SK-N-SH (cell line): Measurements from ENCODE around the gene FGL2. TPM values are rescaled to one million over a fixed set of nuclear protein-coding genes. Genes with fewer than 3 reads are reported as not detected.
"Not testable (repeated sequence)": the region's sequence is repeated elsewhere in the genome, so short reads cannot be mapped to it uniquely, and the experiment has no call there.

ENCODE experiments used
- CTCF ChIA-PET: fragments of 300-600, 350-600 bp; formaldehyde crosslinking; extraction: SDS; loops from one replicate; lab custom pipeline; 2021; lab: Yijun Ruan, JAX
- POLR2A ChIA-PET: fragments of 350-600 bp; sonication (Branson Sonifier 250); formaldehyde crosslinking; extraction: SDS; loops from one replicate; lab custom pipeline; 2020; ENCODE audit warnings: antibody characterized with exemption, inconsistent platforms; lab: Yijun Ruan, JAX
- DNase-seq: peaks from one replicate; pipeline ENCODE4 v3.0.0; 2012
- H2AFZ ChIP-seq: fragments of 200-600 bp; sonication (generic); 2 replicates; pipeline ENCODE4 v1.8.1; 2016; ENCODE audit warnings: antibody characterized with exemption, mild to moderate bottlenecking, low read depth
- H3F3A ChIP-seq: fragments of 200-600 bp; sonication (generic); replicated peaks from 2 replicates; pipeline ENCODE3; 2016; ENCODE audit warnings: antibody characterized with exemption, mild to moderate bottlenecking; ENCODE audit not compliant: insufficient read depth
- H3K27ac ChIP-seq, 2 experiments: fragments of 200-500 bp in 1 of 2; fragments of 200-600 bp in 1 of 2; sonication (Bioruptor generic) in 1 of 2; sonication (generic), shearing (Covaris generic) in 1 of 2; 2 replicates each; pipeline versions ENCODE4 v1.5.1 to v1.6.1; 2014 to 2016; ENCODE audit warnings: low read depth in 2 of 2, inconsistent platforms in 1 of 2, low read length in 1 of 2, mild to moderate bottlenecking in 1 of 2, mixed read lengths in 1 of 2
- H3K27me3 ChIP-seq: fragments of 200-600 bp; sonication (generic), shearing (Covaris generic); 2 replicates; pipeline ENCODE4 v1.6.1; 2016; ENCODE audit warnings: mixed run types; ENCODE audit not compliant: insufficient read depth
- H3K36me3 ChIP-seq, 2 experiments: fragments of 200-500 bp in 1 of 2; fragments of 200-600 bp in 1 of 2; sonication (Bioruptor generic) in 1 of 2; sonication (generic) in 1 of 2; replicated peaks in 1 of 2; 2 replicates each; pipeline versions ENCODE3 to v1.5.1; 2014 to 2016; ENCODE audit warnings: low read length in 1 of 2, mild to moderate bottlenecking in 1 of 2; ENCODE audit not compliant: insufficient read depth in 2 of 2, control insufficient read depth in 1 of 2
- H3K4me1 ChIP-seq, 2 experiments: fragments of 200-500 bp in 1 of 2; fragments of 200-600 bp in 1 of 2; sonication (Bioruptor generic) in 1 of 2; sonication (generic), shearing (Covaris generic) in 1 of 2; 2 replicates each; pipeline versions ENCODE4 v1.5.1 to v1.6.1; 2014 to 2016; ENCODE audit warnings: low read depth in 1 of 2, low read length in 1 of 2, mixed run types in 1 of 2; ENCODE audit not compliant: insufficient read depth in 2 of 2, control insufficient read depth in 1 of 2
- H3K4me2 ChIP-seq: fragments of 200-600 bp; sonication (generic), shearing (Covaris generic); 2 replicates; pipeline ENCODE4 v1.6.1; 2017; ENCODE audit warnings: mixed run types
- H3K4me3 ChIP-seq, 2 experiments: fragments of 200-500 bp in 1 of 2; fragments of 200-600 bp in 1 of 2; sonication (Bioruptor generic) in 1 of 2; sonication (generic), shearing (Covaris generic) in 1 of 2; 2 replicates each; pipeline versions ENCODE4 v1.5.1 to v1.8.1; 2014 to 2016; ENCODE audit warnings: low read depth in 2 of 2, inconsistent platforms in 1 of 2, low read length in 1 of 2, mild to moderate bottlenecking in 1 of 2, mixed read lengths in 1 of 2, moderate library complexity in 1 of 2
- H3K79me2 ChIP-seq: fragments of 200-600 bp; sonication (generic); 2 replicates; pipeline ENCODE4 v1.8.1; 2017; ENCODE audit warnings: mild to moderate bottlenecking; ENCODE audit not compliant: insufficient read depth
- H3K9ac ChIP-seq: fragments of 200-600 bp; sonication (generic); 2 replicates; pipeline ENCODE4 v1.6.1; 2017; ENCODE audit warnings: mixed run types
- H3K9me2 ChIP-seq: fragments of 200-600 bp; sonication (generic); 2 replicates; pipeline ENCODE4 v1.6.1; 2017; ENCODE audit warnings: mixed run types
- H3K9me3 ChIP-seq: fragments of 200-600 bp; sonication (generic); 2 replicates; pipeline ENCODE4 v1.6.1; 2017; ENCODE audit warnings: mixed run types, mild to moderate bottlenecking, moderate library complexity
- H4K20me1 ChIP-seq: fragments of 200-600 bp; sonication (generic); 2 replicates; pipeline ENCODE4 v1.6.1; 2017; ENCODE audit warnings: mild to moderate bottlenecking, mixed run types; ENCODE audit not compliant: insufficient read depth
- FOSL2 ChIP-seq: IDR thresholded peaks from 2 replicates; pipeline ENCODE4 v1.4.0; 2012; ENCODE audit warnings: low read depth, mild to moderate bottlenecking, moderate library complexity, borderline replicate concordance
- GATA2 ChIP-seq: sonication (generic); formaldehyde crosslinking; IDR thresholded peaks from 2 replicates; pipeline ENCODE4 v1.5.0; 2020; ENCODE audit warnings: mild to moderate bottlenecking, missing genetic modification reagents
- JUND ChIP-seq: IDR thresholded peaks from 2 replicates; pipeline ENCODE4 v1.4.0; 2012
- MAX ChIP-seq: IDR thresholded peaks from 2 replicates; pipeline ENCODE4 v1.4.0; 2012; ENCODE audit warnings: low read depth
- NFIC ChIP-seq: IDR thresholded peaks from 2 replicates; pipeline ENCODE4 v1.4.0; 2012; ENCODE audit warnings: borderline replicate concordance
- NRF1 ChIP-seq: IDR thresholded peaks from 2 replicates; pipeline ENCODE4 v1.6.1; 2012; ENCODE audit warnings: low read depth, mild to moderate bottlenecking, low read length
- POLR2AphosphoS5 ChIP-seq: IDR thresholded peaks from 2 replicates; pipeline ENCODE4 v1.6.1; 2012; ENCODE audit warnings: low read depth, low read length
- RAD21 ChIP-seq: IDR thresholded peaks from 2 replicates; pipeline ENCODE4 v1.6.1; 2012; ENCODE audit warnings: mild to moderate bottlenecking, low read length
- RCOR1 ChIP-seq: fragments of 150-350 bp; IDR thresholded peaks from 2 replicates; pipeline ENCODE4 v1.6.1; 2017; ENCODE audit warnings: antibody characterized with exemption, low read length
- RXRA ChIP-seq: IDR thresholded peaks from 2 replicates; pipeline ENCODE4 v1.4.0; 2012; ENCODE audit warnings: low read depth, mild to moderate bottlenecking, borderline replicate concordance
- SMC3 ChIP-seq: IDR thresholded peaks from 2 replicates; pipeline ENCODE4 v1.6.1; 2012; ENCODE audit warnings: low read depth, low read length, improper control_type of control experiment
- TAF1 ChIP-seq: IDR thresholded peaks from 2 replicates; pipeline ENCODE4 v1.6.1; 2012; ENCODE audit warnings: low read depth, mild to moderate bottlenecking, low read length, moderate library complexity, borderline replicate concordance
- USF1 ChIP-seq: IDR thresholded peaks from 2 replicates; pipeline ENCODE4 v1.4.0; 2012; ENCODE audit warnings: low read depth, borderline replicate concordance
- USF2 ChIP-seq: fragments of 150-350 bp; IDR thresholded peaks from 2 replicates; pipeline ENCODE4 v1.6.1; 2017; ENCODE audit warnings: antibody characterized with exemption, low read length, low read depth, borderline replicate concordance
- YY1 ChIP-seq: IDR thresholded peaks from 2 replicates; pipeline ENCODE4 v1.4.0; 2012; ENCODE audit warnings: low read depth, mild to moderate bottlenecking
- ZBTB33 ChIP-seq: IDR thresholded peaks from 2 replicates; pipeline ENCODE4 v1.4.0; 2012; ENCODE audit warnings: low read depth, borderline replicate concordance
- WGBS: methylation state at CpG from one replicate; pipeline ENCODE4 v1.1.6; 2017; ENCODE audit warnings: low lambda C conversion rate; 5-methylcytosine and 5-hydroxymethylcytosine counted together
- polyA plus RNA-seq, 3 experiments: library from polyadenylated mRNA; depleted of rRNA; stranded (reverse); fragments of >200 nt; gene quantifications; 2 replicates each; pipeline ENCODE4 v1.2.3, GENCODE V29; 2012

Gene FGL2
- polyA plus RNA-seq, 1 of the 3 experiments (the other 2 are of a cell fraction) = not detected

- TF ChIP-seq NRF1 (no peak), USF1 (no peak), MAX (no peak), RAD21 (no peak)
These were observed 17.4 kb downstream of the FGL2 start (continued) for GRCh38 chr7:77182261-77182660.

- Histone ChIP-seq H3K4me3 (no peak overlapping the region), H2AFZ (no peak overlapping the region), H3K9me2 (no peaks in the 10 kb centered on the region), H4K20me1 (no peaks in the 10 kb centered on the region), H3K4me2 (no peak overlapping the region), H3K79me2 (no peaks in the 10 kb centered on the region), H3K27ac (no peak overlapping the region), H3K36me3 (no peaks in the 10 kb centered on the region), H3F3A (peaks cover 10% of the 10 kb centered on the region), H3K27me3 (no peaks in the 10 kb centered on the region), H3K9me3 (no peaks in the 10 kb centered on the region), H3K9ac (no peak overlapping the region), H3K4me1 (peaks cover 4 to 5% of the 10 kb centered on the region in 2 experiments; a peak in 2 of 4 replicates)
- no peak for TF ChIP-seq MAX
- TF ChIP-seq SMC3 = no peak
- no peak for TF ChIP-seq TAF1
- no peak for TF ChIP-seq POLR2AphosphoS5
- no peak for TF ChIP-seq FOSL2
- no peak for TF ChIP-seq ZBTB33
- no peak for TF ChIP-seq RAD21
- no peak for TF ChIP-seq GATA2
- no peak for TF ChIP-seq RXRA
- TF ChIP-seq JUND = no peak
- DNase-seq = no peak
- POLR2A ChIA-PET = no interaction called here
- WGBS = 74% methylated on average over 3 of the region's 3 CpGs
- CTCF ChIA-PET = no interaction called here
These were observed 17.9 kb downstream of the FGL2 start for GRCh38 chr7:77181734-77182133.

GRCh38 chr7:77181015-77181595, 18.5 kb downstream of the FGL2 start:
- WGBS = 92% methylated on average over 4 of the region's 4 CpGs
- CTCF ChIA-PET = no interaction called here
- H2AFZ ChIP-seq = no peak overlapping the region
- no peak overlapping the region for H3K27ac ChIP-seq
- H3K4me3 ChIP-seq = no peak overlapping the region
- POLR2A ChIA-PET = no interaction called here
- H3K9me3 ChIP-seq = no peaks in the 10 kb centered on the region
- no peaks in the 10 kb centered on the region for H3K9me2 ChIP-seq
- H4K20me1 ChIP-seq = no peaks in the 10 kb centered on the region
- no peaks in the 10 kb centered on the region for H3K79me2 ChIP-seq
- no peak overlapping the region for H3K9ac ChIP-seq
- no peak for DNase-seq
- TF ChIP-seq NFIC (no peak), YY1 (no peak), USF2 (no peak), RXRA (no peak), JUND (no peak), RCOR1 (no peak)
- H3K4me2 ChIP-seq = no peak overlapping the region
- no peaks in the 10 kb centered on the region for H3K27me3 ChIP-seq
- peaks cover 4 to 5% of the 10 kb centered on the region in 2 experiments; a peak in 2 of 4 replicates for H3K4me1 ChIP-seq
- H3F3A ChIP-seq = peaks cover 10% of the 10 kb centered on the region
- no peaks in the 10 kb centered on the region for H3K36me3 ChIP-seq

- POLR2A ChIA-PET, H3K9me3 ChIP-seq, H2AFZ ChIP-seq, H3K4me2 ChIP-seq, H3K9ac ChIP-seq, H3K79me2 ChIP-seq, H4K20me1 ChIP-seq, H3K9me2 ChIP-seq, H3K36me3 ChIP-seq, H3K4me1 ChIP-seq, DNase-seq, H3F3A ChIP-seq, H3K4me3 ChIP-seq, H3K27me3 ChIP-seq, CTCF ChIA-PET, H3K27ac ChIP-seq: not testable (repeated sequence)
These were observed 21.6 kb downstream of the FGL2 start for GRCh38 chr7:77178024-77178423.
